GM13976 (cell line): ENCODE measurements around the gene BCORL1.

Experiments used
- DNase-seq: peaks from one replicate; pipeline ENCODE4 v3.0.0; 2012; ENCODE audit warnings: low spot score
- in situ Hi-C: fragments of 300-500 bp; cut with MboI; formaldehyde crosslinking; loops from one replicate; pipeline ENCODE4 v1.12.0; 2022; ENCODE audit warnings: low sequenced_read_pairs, mixed read lengths, inconsistent platforms; ENCODE audit not compliant: unreplicated experiment
- TF ChIP-seq, protein P1 (sequence below): IDR thresholded peaks from 2 replicates; pipeline ENCODE4 v1.5.1; 2012; ENCODE audit warnings: borderline replicate concordance, mild to moderate bottlenecking; ENCODE audit not compliant: insufficient read depth; ENCODE audit errors: extremely low read depth, missing control alignments, control extremely low read depth

The BCORL1 gene

DNA sequence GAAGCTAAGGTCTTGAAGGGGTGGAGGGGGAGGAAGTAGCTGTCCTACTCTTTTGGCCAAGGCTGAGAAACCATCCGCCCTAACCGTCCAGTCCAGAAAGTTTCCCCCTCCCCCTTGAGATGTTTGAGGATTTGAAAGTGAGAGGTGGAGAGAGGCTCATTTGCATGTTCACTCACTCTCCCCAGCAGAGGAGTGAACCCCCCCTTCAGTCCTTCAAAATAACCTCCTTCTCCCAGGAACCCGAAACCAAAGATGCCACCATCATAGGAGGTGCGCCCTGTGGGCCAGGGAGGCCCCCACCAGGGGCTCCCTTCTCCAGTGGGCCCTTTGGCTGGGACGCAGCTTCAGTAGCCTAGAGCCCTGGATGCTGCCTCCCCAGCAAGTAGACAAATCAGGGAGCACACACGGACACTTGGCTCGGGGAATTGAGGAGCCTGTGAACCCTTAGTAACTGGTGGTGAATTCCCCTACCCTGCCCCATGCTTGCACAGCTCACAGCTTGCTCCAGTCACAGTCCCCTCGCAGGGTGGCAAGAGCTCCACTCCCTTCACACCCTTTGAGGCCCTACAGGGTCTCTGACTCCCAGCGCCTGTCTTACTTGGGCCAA, 102.3 kb downstream of the BCORL1 start:
- TF ChIP-seq, protein P1, sequence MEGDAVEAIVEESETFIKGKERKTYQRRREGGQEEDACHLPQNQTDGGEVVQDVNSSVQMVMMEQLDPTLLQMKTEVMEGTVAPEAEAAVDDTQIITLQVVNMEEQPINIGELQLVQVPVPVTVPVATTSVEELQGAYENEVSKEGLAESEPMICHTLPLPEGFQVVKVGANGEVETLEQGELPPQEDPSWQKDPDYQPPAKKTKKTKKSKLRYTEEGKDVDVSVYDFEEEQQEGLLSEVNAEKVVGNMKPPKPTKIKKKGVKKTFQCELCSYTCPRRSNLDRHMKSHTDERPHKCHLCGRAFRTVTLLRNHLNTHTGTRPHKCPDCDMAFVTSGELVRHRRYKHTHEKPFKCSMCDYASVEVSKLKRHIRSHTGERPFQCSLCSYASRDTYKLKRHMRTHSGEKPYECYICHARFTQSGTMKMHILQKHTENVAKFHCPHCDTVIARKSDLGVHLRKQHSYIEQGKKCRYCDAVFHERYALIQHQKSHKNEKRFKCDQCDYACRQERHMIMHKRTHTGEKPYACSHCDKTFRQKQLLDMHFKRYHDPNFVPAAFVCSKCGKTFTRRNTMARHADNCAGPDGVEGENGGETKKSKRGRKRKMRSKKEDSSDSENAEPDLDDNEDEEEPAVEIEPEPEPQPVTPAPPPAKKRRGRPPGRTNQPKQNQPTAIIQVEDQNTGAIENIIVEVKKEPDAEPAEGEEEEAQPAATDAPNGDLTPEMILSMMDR, result no peak
- DNase-seq, result peak; percentile 71
- in situ Hi-C loops, result no loop called here

DNA sequence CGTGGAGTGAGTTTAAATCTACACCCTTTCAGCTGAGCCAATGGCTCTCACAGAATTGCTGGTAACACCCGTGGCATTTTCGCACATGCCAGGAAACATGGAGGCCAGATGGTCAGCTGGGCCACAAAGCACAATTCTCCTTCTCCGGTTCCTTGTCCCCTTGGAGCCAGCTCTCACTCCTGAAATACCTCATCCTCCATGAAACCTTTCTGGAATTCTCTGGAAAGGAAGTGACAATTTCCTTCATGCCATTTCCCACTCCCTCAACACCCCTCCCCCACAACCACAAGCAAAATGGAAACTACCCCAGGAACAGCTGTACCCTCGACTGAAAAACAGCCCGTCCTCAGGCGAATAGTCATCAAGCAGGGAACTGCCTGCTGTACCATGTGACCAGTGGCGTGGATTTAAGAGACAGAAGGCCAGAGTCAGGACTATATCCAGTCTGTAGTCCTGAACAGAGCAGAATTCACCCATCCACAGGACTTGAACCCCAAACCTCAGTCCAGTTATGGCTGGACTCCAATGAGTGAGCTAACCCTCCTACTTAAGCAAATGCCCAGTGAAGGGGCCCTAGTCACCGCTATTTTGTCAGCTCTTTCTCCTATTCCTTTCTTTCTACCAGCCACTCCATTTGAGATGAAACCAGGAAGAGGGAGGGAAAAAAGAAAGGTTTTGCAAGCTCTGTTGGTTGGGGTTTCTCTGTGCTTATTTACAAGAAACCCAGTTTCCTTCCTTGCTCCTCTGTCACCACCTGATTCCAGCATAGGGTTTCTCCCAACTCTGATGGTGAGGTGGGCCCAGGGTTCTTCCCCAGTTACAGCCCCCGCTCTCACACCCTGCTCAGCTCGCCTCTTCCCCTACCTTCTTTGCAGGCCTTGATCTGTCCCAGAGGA, 103.4 kb downstream of the BCORL1 start:
- DNase-seq, result no peak
- in situ Hi-C loops, result no loop called here
- TF ChIP-seq, protein P1, result no peak

DNA sequence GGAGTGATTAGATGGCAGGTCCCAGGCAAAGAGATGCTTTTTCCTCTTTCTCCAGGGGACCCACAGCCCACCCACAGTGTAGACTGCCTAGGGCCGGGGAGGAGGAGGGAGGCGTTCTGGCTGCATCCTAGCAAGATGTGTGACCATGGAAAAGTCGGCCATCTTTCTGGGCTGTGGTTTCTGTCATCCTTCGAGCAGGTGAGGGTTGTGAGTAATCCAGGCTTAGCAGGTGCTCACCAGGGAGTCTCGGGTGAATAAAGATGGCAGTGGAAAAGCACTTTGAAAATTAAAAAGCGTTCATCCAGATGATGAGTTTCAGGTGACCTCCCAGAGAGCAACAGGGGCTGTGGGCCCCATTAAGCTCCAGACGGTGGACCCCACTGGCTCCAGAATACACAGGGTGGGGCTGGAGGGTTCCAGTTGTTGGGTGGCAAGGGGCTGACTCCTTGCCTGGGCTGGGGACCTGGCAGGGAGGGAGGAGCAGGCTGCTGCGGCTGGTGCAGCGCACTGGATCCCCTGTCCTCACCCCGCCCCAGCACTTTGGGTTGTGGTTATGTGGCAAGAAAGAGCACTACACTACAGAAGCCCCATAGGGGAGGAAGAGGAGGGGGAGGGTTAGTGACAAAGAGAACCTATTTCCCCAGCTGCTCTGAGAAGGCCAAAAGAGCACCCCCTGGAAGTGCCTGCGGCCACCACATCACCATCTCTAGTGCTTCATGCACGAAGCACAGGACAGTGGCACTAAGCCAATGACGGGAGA, 104.2 kb downstream of the BCORL1 start:
- TF ChIP-seq, protein P1, result no peak
- DNase-seq, result peak; percentile 63
- in situ Hi-C loops, result no loop called here

DNA sequence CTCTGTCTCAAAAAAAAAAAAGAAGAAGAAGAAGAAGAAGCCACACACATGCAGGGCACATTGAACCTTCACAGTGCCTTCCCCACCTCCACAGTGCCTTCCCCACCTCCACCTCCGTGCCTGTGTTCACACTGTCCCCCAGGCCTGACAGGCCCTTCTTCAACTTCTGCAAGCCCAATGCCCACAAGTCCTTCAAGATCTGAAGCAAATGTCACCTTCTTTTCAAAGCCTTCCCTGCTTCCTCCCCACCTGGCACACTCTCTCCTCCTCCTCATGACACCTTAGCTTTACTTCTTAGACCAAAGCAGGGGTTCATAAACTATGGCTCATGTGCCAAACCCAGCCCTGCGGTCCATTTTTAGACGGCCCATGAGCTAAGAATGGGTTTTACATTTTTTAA, 107.9 kb downstream of the BCORL1 start:
- TF ChIP-seq, protein P1, result no peak
- no peak for DNase-seq
- in situ Hi-C loops, result no loop called here

DNA sequence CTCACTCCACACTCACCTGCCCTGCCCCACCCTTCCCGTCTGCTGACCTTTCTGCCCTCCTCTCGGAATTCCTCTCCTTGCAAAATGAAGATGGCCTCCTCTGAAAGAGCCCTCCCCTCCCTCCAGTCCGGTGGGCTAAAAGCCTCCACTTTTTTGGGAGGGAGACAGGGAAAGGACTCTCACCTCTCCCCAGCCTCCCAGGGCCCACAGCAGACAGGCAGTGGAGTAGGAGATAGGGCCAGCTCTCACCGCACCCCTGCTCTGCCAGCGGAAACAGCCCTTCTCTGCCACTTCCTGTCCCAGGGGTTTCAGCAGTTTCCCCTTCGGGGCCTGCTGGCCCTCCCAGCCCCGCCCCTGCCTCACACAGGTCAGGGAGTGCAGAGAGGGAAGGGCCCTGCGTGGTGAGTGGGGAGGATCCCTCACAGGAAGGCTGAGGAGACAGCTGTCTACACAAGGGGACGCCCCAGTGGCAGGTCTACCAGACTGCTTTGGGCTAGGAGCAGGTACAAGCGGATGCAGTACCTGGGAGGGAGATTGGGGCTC, 109.6 kb downstream of the BCORL1 start:
- in situ Hi-C loops, result no loop called here
- TF ChIP-seq, protein P1, result no peak
- DNase-seq, result peak; percentile 87

DNA sequence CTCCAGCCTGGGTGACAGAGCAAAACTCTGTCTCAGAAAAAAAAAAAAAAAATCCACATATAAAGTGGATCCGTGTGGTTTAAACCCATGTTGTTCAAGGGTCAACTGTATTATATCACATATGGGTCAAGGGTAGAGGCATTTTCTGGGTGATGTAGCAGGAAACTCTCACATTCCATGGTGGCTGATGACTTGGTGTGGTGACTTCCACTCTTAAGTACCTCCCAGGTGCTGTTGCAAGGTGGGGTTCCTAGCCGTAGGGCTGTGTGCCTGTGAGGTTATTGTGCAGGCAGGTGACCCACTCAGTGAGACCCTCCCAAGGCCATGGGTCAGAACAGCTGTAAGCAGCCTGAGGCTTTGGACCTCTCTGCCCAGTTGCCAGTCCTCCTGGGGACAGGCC, 110.8 kb downstream of the BCORL1 start:
- TF ChIP-seq, protein P1, result no peak
- in situ Hi-C loops, result no loop called here
- no peak for DNase-seq
